Endothelial cell of umbilical vein (primary cell): ENCODE measurements around the gene TMEM59L. TPM values are rescaled to one million over a fixed set of nuclear protein-coding genes. Genes with fewer than 3 reads are reported as not detected.

Experiments
- BruUV-seq: library from RNA; stranded (reverse); fragments of 400-500 nt; replicated peaks from 2 replicates; lab custom pipeline; 2021; lab: Mats Ljungman, UMichigan
- CTCF ChIA-PET: fragments of 300-600, 350-600 bp; sonication (Branson Sonifier 250); formaldehyde crosslinking; loops from one replicate; lab custom pipeline; 2021; ENCODE audit warnings: antibody characterized with exemption, inconsistent platforms; lab: Charles Lee
- POLR2A ChIA-PET: fragments of 300-600, 350-600 bp; sonication (Branson Sonifier 250); formaldehyde crosslinking; loops from one replicate; lab custom pipeline; 2021; ENCODE audit warnings: antibody characterized with exemption, inconsistent platforms; lab: Charles Lee
- DNase-seq: peaks from one replicate; pipeline ENCODE4 v3.0.0-alpha.2; 2011; ENCODE audit warnings: low read depth, low spot score
- FAIRE-seq: peaks from 2 replicates; lab custom pipeline; 2011; peaks lifted over from hg19 to GRCh38; lab: Jason Lieb, UNC
- H2AFZ ChIP-seq: 2 replicates; pipeline ENCODE4 v1.6.0; 2012; ENCODE audit warnings: low read depth, low read length, control low read depth, inconsistent platforms
- H3K27ac ChIP-seq: 2 replicates; pipeline ENCODE4 v1.5.1; 2011; ENCODE audit warnings: low read depth, mild to moderate bottlenecking, control low read depth, low read length, moderate library complexity; ENCODE audit not compliant: insufficient read depth
- H3K27me3 ChIP-seq, 2 experiments: 2 replicates each; pipeline versions ENCODE4 v1.6.0 to v1.6.1; 2011; ENCODE audit warnings: low read length in 2 of 2, mixed read lengths in 1 of 2; ENCODE audit not compliant: control insufficient read depth in 2 of 2, insufficient read depth in 2 of 2
- H3K36me3 ChIP-seq, 2 experiments: 2 replicates in 1 of 2; 3 replicates in 1 of 2; pipeline ENCODE4 v1.5.1; 2011; ENCODE audit warnings: low read length in 2 of 2, mild to moderate bottlenecking in 1 of 2, moderate library complexity in 1 of 2; ENCODE audit not compliant: control insufficient read depth in 2 of 2, insufficient read depth in 2 of 2; ENCODE audit errors: extremely low read depth in 1 of 2
- H3K4me1 ChIP-seq: 3 replicates; pipeline ENCODE4 v1.5.1; 2011; ENCODE audit warnings: mild to moderate bottlenecking, low read length; ENCODE audit not compliant: control insufficient read depth, insufficient read depth; ENCODE audit errors: extremely low read depth
- H3K4me2 ChIP-seq: 2 replicates; pipeline ENCODE4 v1.6.1; 2011; ENCODE audit warnings: low read length, control low read depth, mixed read lengths; ENCODE audit not compliant: insufficient read depth
- H3K4me3 ChIP-seq, 3 experiments: fragments of 200-600 bp in 1 of 3; sonication (generic), shearing (Covaris generic) in 1 of 3; replicated peaks in 1 of 3; 2 replicates each; pipeline ENCODE4 v1.5.1; 2011 to 2016; ENCODE audit warnings: control low read depth in 3 of 3, low read length in 3 of 3, mild to moderate bottlenecking in 2 of 3, inconsistent platforms in 1 of 3, low read depth in 1 of 3, moderate library complexity in 1 of 3; ENCODE audit not compliant: insufficient read depth in 1 of 3
- H3K79me2 ChIP-seq: 2 replicates; pipeline ENCODE4 v1.6.0; 2012; ENCODE audit warnings: low read length, inconsistent platforms; ENCODE audit not compliant: control insufficient read depth, insufficient read depth
- H3K9ac ChIP-seq: replicated peaks from 2 replicates; pipeline ENCODE3; 2011; ENCODE audit warnings: low read length, control low read depth; ENCODE audit not compliant: insufficient read depth; ENCODE audit errors: extremely low read depth
- H3K9me1 ChIP-seq: replicated peaks from 3 replicates; pipeline ENCODE4 v1.6.0; 2011; ENCODE audit warnings: mild to moderate bottlenecking, low read length; ENCODE audit not compliant: control insufficient read depth, insufficient read depth; ENCODE audit errors: extremely low read depth
- H3K9me3 ChIP-seq: replicated peaks from 2 replicates; pipeline ENCODE4 v1.5.1; 2012; ENCODE audit warnings: low read length, inconsistent platforms; ENCODE audit not compliant: control insufficient read depth, insufficient read depth
- H4K20me1 ChIP-seq: replicated peaks from 2 replicates; pipeline ENCODE3; 2011; ENCODE audit warnings: mild to moderate bottlenecking, low read length; ENCODE audit not compliant: control insufficient read depth, insufficient read depth; ENCODE audit errors: extremely low read depth
- CTCF ChIP-seq, 2 donors: IDR thresholded peaks; 1 replicate in 1 of 2; 2 replicates in 1 of 2; pipeline ENCODE4 v1.5.1; 2011; ENCODE audit warnings: low read length in 2 of 2, mild to moderate bottlenecking in 2 of 2, moderate library complexity in 2 of 2, control low read depth in 1 of 2, inconsistent platforms in 1 of 2, low read depth in 1 of 2; ENCODE audit not compliant: insufficient read depth in 1 of 2; ENCODE audit errors: extremely low read depth in 1 of 2
- EZH2 ChIP-seq: IDR thresholded peaks from 2 replicates; pipeline ENCODE4 v1.6.1; 2012; ENCODE audit warnings: borderline replicate concordance, low read depth, mild to moderate bottlenecking, moderate library complexity, low read length, inconsistent platforms; ENCODE audit not compliant: severe bottlenecking
- JUN ChIP-seq: IDR thresholded peaks from 2 replicates; pipeline ENCODE4 v1.6.1; 2011; ENCODE audit warnings: borderline replicate concordance, low read depth; ENCODE audit not compliant: insufficient read length, insufficient read depth
- MYC ChIP-seq: IDR thresholded peaks from one replicate; pipeline ENCODE4 v1.6.1; 2011; ENCODE audit warnings: mild to moderate bottlenecking, low read depth, low read length
- POLR2AphosphoS5 ChIP-seq: IDR thresholded peaks from 2 replicates; pipeline ENCODE4 v1.6.1; 2012; ENCODE audit warnings: low read depth, mild to moderate bottlenecking, control low read depth, low read length, moderate library complexity; ENCODE audit not compliant: insufficient read depth
- dilution Hi-C: fragments of 300-500 bp; cut with MboI; formaldehyde crosslinking; loops from one replicate; pipeline ENCODE4 v1.15.0; 2019; ENCODE audit warnings: low sequenced_read_pairs; ENCODE audit not compliant: extremely low pct_ligation_motif_present
- intact Hi-C: fragments of 100-400 bp; cut with micrococcal nuclease; formaldehyde crosslinking; loops from one replicate; pipeline ENCODE4 v1.10.0; 2022
- polyA plus RNA-seq, 4 experiments: library from polyadenylated mRNA; depleted of rRNA in 3 of 4; stranded (reverse) in 3 of 4; unstranded in 1 of 4; fragments of >200 nt; gene quantifications; 2 replicates each; pipeline versions ENCODE4 v1.2.1 to v1.2.3, GENCODE V29; 2011 to 2012; ENCODE audit warnings: missing spikeins in 1 of 4
- total RNA-seq: library from RNA; stranded (reverse); gene quantifications from 2 replicates; pipeline ENCODE4 v1.2.3, GENCODE V29; 2021
- TF ChIP-seq, protein P1 (sequence below): IDR thresholded peaks from 2 replicates; pipeline ENCODE4 v1.6.1; 2011; ENCODE audit not compliant: insufficient read depth, insufficient read length

Gene TMEM59L
- total and polyA plus RNA-seq, 2 donors (not counting 3 experiments of a cell fraction or from before 2014, with no cell fraction given): 0.43 to 0.97 TPM

DNA sequence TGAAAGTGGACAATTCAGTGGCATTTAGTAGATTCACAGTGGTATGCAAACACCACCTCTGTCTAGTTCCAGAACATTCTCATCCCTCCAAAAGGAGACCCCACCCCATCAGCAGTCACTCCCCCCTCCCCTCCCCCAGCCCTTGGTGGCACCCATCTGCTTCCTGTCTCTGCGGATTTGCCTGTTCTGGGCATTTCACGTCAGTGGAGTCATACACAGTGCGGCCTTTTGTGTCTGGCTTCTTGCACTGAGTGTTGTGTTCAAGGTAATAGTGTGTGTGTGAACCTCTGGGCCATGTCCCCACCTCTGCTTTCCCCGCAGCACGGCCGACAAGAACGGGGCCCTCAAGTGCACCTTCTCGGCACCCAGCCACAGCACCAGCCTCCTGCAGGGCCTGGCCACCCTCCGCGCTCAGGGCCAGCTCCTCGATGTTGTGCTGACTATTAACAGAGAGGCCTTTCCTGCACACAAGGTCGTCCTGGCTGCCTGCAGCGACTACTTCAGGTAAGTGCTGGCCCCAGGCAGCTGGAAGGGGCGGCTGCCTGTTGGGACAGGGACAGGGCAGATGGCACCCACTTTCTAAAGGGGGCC lies 51.4 kb downstream of the TMEM59L start:
- H3K9ac ChIP-seq: no peak overlapping the region
- H3K4me3 ChIP-seq: no peak overlapping the region
- TF ChIP-seq POLR2AphosphoS5: no peak
- TF ChIP-seq CTCF (IDR thresholded peaks at IDR 0.05; ENCODE audit: extremely low read depth in 1 of 2, insufficient read depth in 1 of 2, low read depth in 1 of 2, low read length in 2 of 2): no peak
- TF ChIP-seq EZH2: no peak
- TF ChIP-seq, protein P1, sequence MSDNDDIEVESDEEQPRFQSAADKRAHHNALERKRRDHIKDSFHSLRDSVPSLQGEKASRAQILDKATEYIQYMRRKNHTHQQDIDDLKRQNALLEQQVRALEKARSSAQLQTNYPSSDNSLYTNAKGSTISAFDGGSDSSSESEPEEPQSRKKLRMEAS: no peak
- no peak for TF ChIP-seq MYC
- no peak for TF ChIP-seq JUN
- no peaks in the 10 kb centered on the region for H3K9me3 ChIP-seq
- no peaks in the 10 kb centered on the region for H3K27me3 ChIP-seq
- DNase-seq: no peak
- no peak overlapping the region for H3K4me2 ChIP-seq
- BruUV-seq: no TSS peak
- no peak overlapping the region for H2AFZ ChIP-seq
- dilution Hi-C loops: no loop called here
- H3K79me2 ChIP-seq: no peaks in the 10 kb centered on the region
- no peaks in the 10 kb centered on the region for H3K9me1 ChIP-seq
- no peak overlapping the region for H3K27ac ChIP-seq
- H4K20me1 ChIP-seq: no peaks in the 10 kb centered on the region
- FAIRE-seq: no peak
- peaks cover 2 to 9% of the 10 kb centered on the region in 2 experiments for H3K36me3 ChIP-seq
- ChIA-PET POLR2A (no interaction called here), CTCF (no interaction called here)
- peaks cover 3% of the 10 kb centered on the region for H3K4me1 ChIP-seq
- intact Hi-C loops: no loop called here
